Neural progenitor cell (in vitro differentiated cells): ENCODE measurements around the gene TGM6. TPM values are rescaled to one million over a fixed set of nuclear protein-coding genes. Genes with fewer than 3 reads are reported as not detected.

Experiments
- DNase-seq: peaks from one replicate; pipeline ENCODE4 v3.0.0-alpha.2; 2016; ENCODE audit warnings: low spot score
- H2AFZ ChIP-seq: fragments of 200-600 bp; sonication (generic); replicated peaks from 2 replicates; pipeline ENCODE4 v1.6.1; 2016; ENCODE audit warnings: antibody characterized with exemption
- H3F3A ChIP-seq: fragments of 200-600 bp; sonication (generic); 2 replicates; pipeline ENCODE4 v1.6.1; 2016; ENCODE audit warnings: antibody characterized with exemption, low read depth
- H3K27ac ChIP-seq: fragments of 200-600 bp; sonication (generic); 2 replicates; pipeline ENCODE4 v1.5.1; 2016; ENCODE audit warnings: mild to moderate bottlenecking
- H3K27me3 ChIP-seq: fragments of 200-600 bp; sonication (generic); 2 replicates; pipeline ENCODE4 v1.6.1; 2016; ENCODE audit warnings: mild to moderate bottlenecking, moderate library complexity
- H3K36me3 ChIP-seq: fragments of 200-600 bp; sonication (generic); 2 replicates; pipeline ENCODE4 v1.5.1; 2016
- H3K4me1 ChIP-seq: fragments of 200-600 bp; sonication (generic); 2 replicates; pipeline ENCODE4 v1.6.1; 2016; ENCODE audit warnings: mixed run types
- H3K4me2 ChIP-seq: fragments of 200-600 bp; sonication (generic); 2 replicates; pipeline ENCODE4 v1.6.1; 2016
- H3K4me3 ChIP-seq: fragments of 200-600 bp; sonication (generic); 2 replicates; pipeline ENCODE4 v1.5.1; 2016
- H3K79me2 ChIP-seq: fragments of 200-600 bp; sonication (generic); 2 replicates; pipeline ENCODE4 v1.6.1; 2016; ENCODE audit warnings: low read depth
- H3K9ac ChIP-seq: fragments of 200-600 bp; sonication (generic); 2 replicates; pipeline ENCODE4 v1.6.1; 2016
- H3K9me3 ChIP-seq: fragments of 200-600 bp; sonication (generic); 2 replicates; pipeline ENCODE4 v1.5.1; 2016; ENCODE audit warnings: low read depth
- H4K20me1 ChIP-seq: fragments of 200-600 bp; sonication (generic); 2 replicates; pipeline ENCODE4 v1.6.1; 2016; ENCODE audit warnings: low read depth
- H3K27ac Mint-ChIP-seq: 3 replicates; pipeline ENCODE4 v1.8.0; 2021; ENCODE audit warnings: mixed read lengths
- H3K27me3 Mint-ChIP-seq: 2 replicates; pipeline ENCODE4 v1.8.0; 2022; ENCODE audit warnings: low read depth, mild to moderate bottlenecking, inconsistent platforms, moderate library complexity, mixed read lengths; ENCODE audit not compliant: insufficient read depth
- H3K36me3 Mint-ChIP-seq: 3 replicates; pipeline ENCODE4 v1.8.0; 2021; ENCODE audit warnings: mixed read lengths
- H3K4me1 Mint-ChIP-seq: 3 replicates; pipeline ENCODE4 v1.8.0; 2021; ENCODE audit warnings: mixed read lengths
- H3K4me3 Mint-ChIP-seq: 3 replicates; pipeline ENCODE4 v1.8.0; 2021; ENCODE audit warnings: mild to moderate bottlenecking, moderate library complexity, mixed read lengths
- H3K9me3 Mint-ChIP-seq: 3 replicates; pipeline ENCODE4 v1.8.0; 2020; ENCODE audit warnings: mixed read lengths
- CTCF ChIP-seq: fragments of 200-600 bp; sonication (generic); IDR thresholded peaks from 2 replicates; pipeline ENCODE4 v1.5.1; 2017; ENCODE audit warnings: antibody characterized with exemption, mild to moderate bottlenecking
- EZH2 ChIP-seq: fragments of 200-600 bp; sonication (generic); IDR thresholded peaks from 2 replicates; pipeline ENCODE4 v1.6.1; 2017; ENCODE audit warnings: antibody characterized with exemption, mild to moderate bottlenecking, moderate library complexity
- EZH2phosphoT487 ChIP-seq: fragments of 200-600 bp; sonication (generic); IDR thresholded peaks from 2 replicates; pipeline ENCODE4 v1.6.1; 2017; ENCODE audit warnings: antibody characterized with exemption
- total RNA-seq: library from RNA; depleted of rRNA; stranded (reverse); fragments of >200 nt; gene quantifications from 2 replicates; pipeline ENCODE4 v1.2.3, GENCODE V29; 2015; ENCODE audit warnings: low replicate concordance

Gene TGM6
- total RNA-seq, 1 donor from 2014 or later, result not detected

GRCh38 chr20:2378893-2379292 lies 1.8 kb upstream of the TGM6 start:
- no peaks in the 10 kb centered on the region for H3K36me3 ChIP-seq
- H3K9ac ChIP-seq, result no peak overlapping the region
- no peak overlapping the region for H3K4me3 ChIP-seq
- TF ChIP-seq EZH2phosphoT487 (no peak), EZH2 (no peak), CTCF (no peak)
- H3K27ac ChIP-seq, result no peak overlapping the region
- H3K9me3 ChIP-seq, result no peaks in the 10 kb centered on the region
- H3K27me3 ChIP-seq, result no peaks in the 10 kb centered on the region
- Mint-ChIP-seq H3K27ac (no peak overlapping the region), H3K9me3 (no peaks in the 10 kb centered on the region), H3K36me3 (no peaks in the 10 kb centered on the region), H3K4me3 (no peak overlapping the region), H3K27me3 (peaks cover 5% of the 10 kb centered on the region), H3K4me1 (no peaks in the 10 kb centered on the region)
- no peaks in the 10 kb centered on the region for H3K4me1 ChIP-seq
- H3F3A ChIP-seq, result no peaks in the 10 kb centered on the region
- no peaks in the 10 kb centered on the region for H4K20me1 ChIP-seq
- DNase-seq, result no peak
- H2AFZ ChIP-seq, result no peak overlapping the region
- H3K79me2 ChIP-seq, result no peaks in the 10 kb centered on the region
- H3K4me2 ChIP-seq, result no peak overlapping the region

GRCh38 chr20:2379511-2380229 lies 1.0 kb upstream of the TGM6 start:
- no peaks in the 10 kb centered on the region for H3K9me3 ChIP-seq
- Mint-ChIP-seq H3K4me1 (no peaks in the 10 kb centered on the region), H3K4me3 (no peak overlapping the region), H3K27ac (no peak overlapping the region), H3K27me3 (peaks cover 4% of the 10 kb centered on the region), H3K9me3 (peaks cover 2% of the 10 kb centered on the region), H3K36me3 (no peaks in the 10 kb centered on the region)
- no peak overlapping the region for H3K27ac ChIP-seq
- DNase-seq, result no peak
- H3F3A ChIP-seq, result no peaks in the 10 kb centered on the region
- no peaks in the 10 kb centered on the region for H3K27me3 ChIP-seq
- no peak overlapping the region for H2AFZ ChIP-seq
- no peak for TF ChIP-seq EZH2
- TF ChIP-seq CTCF, result no peak
- TF ChIP-seq EZH2phosphoT487, result no peak
- no peak overlapping the region for H3K4me3 ChIP-seq
- H3K4me2 ChIP-seq, result no peak overlapping the region
- no peaks in the 10 kb centered on the region for H4K20me1 ChIP-seq
- H3K9ac ChIP-seq, result no peak overlapping the region
- no peaks in the 10 kb centered on the region for H3K4me1 ChIP-seq
- H3K36me3 ChIP-seq, result no peaks in the 10 kb centered on the region
- H3K79me2 ChIP-seq, result no peaks in the 10 kb centered on the region

- H3K4me3 Mint-ChIP-seq, result no peak overlapping the region
- DNase-seq, result no peak
- H3K79me2 ChIP-seq, result no peaks in the 10 kb centered on the region
- no peaks in the 10 kb centered on the region for H3K4me1 Mint-ChIP-seq
- no peak overlapping the region for H2AFZ ChIP-seq
- H3K9me3 Mint-ChIP-seq, result peaks cover 4% of the 10 kb centered on the region
- no peaks in the 10 kb centered on the region for H3K27me3 ChIP-seq
- TF ChIP-seq EZH2 (no peak), EZH2phosphoT487 (no peak), CTCF (no peak)
- no peaks in the 10 kb centered on the region for H3K36me3 Mint-ChIP-seq
- H3K4me3 ChIP-seq, result no peak overlapping the region
- no peaks in the 10 kb centered on the region for H3K4me1 ChIP-seq
- H3F3A ChIP-seq, result no peaks in the 10 kb centered on the region
- H3K27ac Mint-ChIP-seq, result no peak overlapping the region
- peaks cover 4% of the 10 kb centered on the region for H3K27me3 Mint-ChIP-seq
- no peaks in the 10 kb centered on the region for H3K9me3 ChIP-seq
- H3K9ac ChIP-seq, result no peak overlapping the region
- no peaks in the 10 kb centered on the region for H3K36me3 ChIP-seq
- H4K20me1 ChIP-seq, result no peaks in the 10 kb centered on the region
- H3K27ac ChIP-seq, result no peak overlapping the region
- no peak overlapping the region for H3K4me2 ChIP-seq
Measured at GRCh38 chr20:2381303-2381702, 602 bp downstream of the TGM6 start.
